ENCODE results near the gene DYTN.
"Not testable (repeated sequence)": the region's sequence is repeated elsewhere in the genome, so short reads cannot be mapped to it uniquely, and the experiment has no call there.

The DYTN gene

GRCh38 chr2:206718296-206718695 is at the start of gene DYTN:
Gene DYTN, minus strand, starts transcription at chr2:206718396. Its CDS starts 117 bp downstream, at chr2:206718279.
- no peak for DNase-seq (ENCODE audit: low spot score)

GRCh38 chr2:206766057-206766930 is 48.1 kb upstream of the DYTN start:
- no peak for DNase-seq (ENCODE audit: low spot score)

- DNase-seq (ENCODE audit: low spot score) = peak; percentile 90
Observed at GRCh38 chr2:206765242-206766056, 47.3 kb upstream of the DYTN start, which contains the start of the genes FASTKD2 and MDH1B. Gene FASTKD2, plus strand, starts transcription at chr2:206765606. Its CDS starts 1,088 bp downstream, at chr2:206766694. Gene MDH1B, minus strand, starts transcription at chr2:206765328. Its CDS starts 57 bp downstream, at chr2:206765271.

GRCh38 chr2:206764673-206765241 is 46.6 kb upstream of the DYTN start:
- no peak for DNase-seq (ENCODE audit: low spot score)

- DNase-seq (ENCODE audit: low spot score) = no peak
Observed at GRCh38 chr2:206756816-206757215, 38.6 kb upstream of the DYTN start.

- DNase-seq (ENCODE audit: low spot score) = no peak
Observed at GRCh38 chr2:206740800-206741199, 22.6 kb upstream of the DYTN start.

- no peak for DNase-seq (ENCODE audit: low spot score)
Observed at GRCh38 chr2:206739271-206739670, 21.1 kb upstream of the DYTN start.

GRCh38 chr2:206736935-206737334 is 18.7 kb upstream of the DYTN start:
- DNase-seq (ENCODE audit: low spot score) = no peak

GRCh38 chr2:206733341-206733740 is 15.1 kb upstream of the DYTN start:
- DNase-seq (ENCODE audit: low spot score) = no peak

- DNase-seq (ENCODE audit: low spot score) = peak; percentile 75
Observed at GRCh38 chr2:206728277-206729199, 10.3 kb upstream of the DYTN start.

- DNase-seq (ENCODE audit: low spot score) = no peak
Observed at GRCh38 chr2:206727287-206727686, 9.1 kb upstream of the DYTN start.

- DNase-seq (ENCODE audit: low spot score) = no peak
Observed at GRCh38 chr2:206723288-206723687, 5.1 kb upstream of the DYTN start.

GRCh38 chr2:206721256-206721920 is 3.2 kb upstream of the DYTN start:
- no peak for DNase-seq (ENCODE audit: low spot score)

- peak; percentile 20 for DNase-seq (ENCODE audit: low spot score)
Observed at GRCh38 chr2:206716623-206717022, 1.6 kb downstream of the DYTN start.

- DNase-seq (ENCODE audit: low spot score) = not testable (repeated sequence)
Observed at GRCh38 chr2:206715183-206715582, 3.0 kb downstream of the DYTN start.

- peak; percentile 7 for DNase-seq (ENCODE audit: low spot score)
Observed at GRCh38 chr2:206713746-206714145, 4.5 kb downstream of the DYTN start.

GRCh38 chr2:206708286-206708685 is 9.9 kb downstream of the DYTN start:
- no peak for DNase-seq (ENCODE audit: low spot score)

GRCh38 chr2:206707164-206707701 is 11.0 kb downstream of the DYTN start:
- DNase-seq (ENCODE audit: low spot score) = no peak

- no peak for DNase-seq (ENCODE audit: low spot score)
Observed at GRCh38 chr2:206701952-206702605, 16.1 kb downstream of the DYTN start.

- DNase-seq (ENCODE audit: low spot score) = no peak
Observed at GRCh38 chr2:206700156-206700555, 18.0 kb downstream of the DYTN start.
